ENCODE results near the gene HYI. TPM values are rescaled to one million over a fixed set of nuclear protein-coding genes. Genes with fewer than 3 reads are reported as not detected.
A peak's percentile ranks its signal among the peaks of the same experiment; 100 is the strongest.

Gene HYI
- polyA plus RNA-seq, 12 donors: 14.5 to 36.8 (median 20.7) TPM; not detected in 1

DNA sequence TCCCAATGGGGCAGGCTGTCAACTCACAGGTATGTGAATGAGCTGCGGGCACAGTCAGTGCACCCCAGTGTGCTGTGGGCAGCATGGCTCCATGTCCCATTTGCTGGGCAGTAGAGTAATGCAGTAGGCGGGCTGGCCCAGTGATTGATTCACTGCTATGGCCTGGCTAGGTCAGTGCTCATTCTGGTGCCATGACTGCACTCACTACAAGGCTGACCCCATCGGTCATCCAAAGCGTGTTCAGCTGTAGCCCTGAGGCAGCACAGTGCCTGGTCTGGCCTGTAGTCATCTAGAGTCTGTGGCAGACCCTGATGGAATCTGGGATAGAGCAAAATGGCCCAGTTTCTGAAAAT lies 7.4 kb downstream of the HYI start:
- DNase-seq: no peak

DNA sequence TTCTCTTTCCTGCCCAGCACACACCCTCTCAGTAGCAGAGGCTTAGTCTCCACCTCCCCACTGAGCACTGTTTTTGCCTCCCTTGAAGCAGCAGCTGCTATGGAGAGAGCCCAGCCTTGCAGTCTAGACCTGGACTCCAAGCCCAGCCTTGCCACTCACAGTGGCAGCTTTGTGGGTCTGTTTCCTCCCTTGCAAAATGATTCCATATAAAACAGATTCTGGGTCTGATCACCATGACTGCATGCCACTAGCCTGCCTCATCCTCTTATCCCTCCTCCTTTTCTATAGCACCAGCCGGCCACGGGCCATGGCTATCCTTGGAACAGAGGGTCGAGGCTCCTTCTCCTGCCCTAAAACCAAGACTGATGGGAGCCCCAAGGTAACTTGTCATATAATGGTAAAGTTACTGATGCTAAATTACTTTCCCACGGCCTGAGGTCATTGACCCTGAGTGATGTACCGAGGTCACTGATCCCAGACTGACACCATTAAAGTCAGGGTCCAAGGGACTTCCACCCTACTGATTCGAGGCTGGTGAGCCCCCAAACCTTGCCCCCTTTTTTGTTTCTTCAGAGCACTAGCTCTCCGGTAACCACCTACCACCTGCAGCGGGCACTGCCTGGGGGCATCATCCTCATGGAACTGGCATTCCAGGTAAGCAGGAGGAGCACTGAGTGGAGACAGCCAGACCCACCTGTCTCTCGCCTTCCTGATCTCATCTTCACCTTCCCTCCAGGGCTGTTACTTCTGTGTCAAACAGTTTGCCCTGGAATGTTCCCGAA lies 7.9 kb downstream of the HYI start:
- no peak for DNase-seq

DNA sequence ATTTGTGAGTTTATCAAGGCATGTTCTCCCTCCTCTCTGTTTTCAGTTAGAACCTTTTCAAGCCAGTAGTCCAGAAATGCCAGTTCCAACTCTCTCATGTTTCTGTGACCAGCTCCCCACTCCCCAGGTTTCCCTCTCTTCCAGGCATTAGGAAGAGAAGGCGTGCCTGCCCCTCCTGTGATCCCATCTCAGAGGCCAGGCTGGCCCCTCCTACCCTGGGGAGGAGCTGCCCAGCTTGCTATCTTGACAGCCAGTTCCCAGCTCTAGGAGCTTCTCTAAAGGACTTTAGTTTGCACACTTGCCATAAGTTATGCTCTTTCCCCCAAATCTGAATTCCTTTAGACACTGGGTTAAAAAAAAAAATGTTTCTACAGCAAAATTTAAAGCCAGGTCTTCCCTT lies 8.9 kb downstream of the HYI start:
- no peak for DNase-seq

DNA sequence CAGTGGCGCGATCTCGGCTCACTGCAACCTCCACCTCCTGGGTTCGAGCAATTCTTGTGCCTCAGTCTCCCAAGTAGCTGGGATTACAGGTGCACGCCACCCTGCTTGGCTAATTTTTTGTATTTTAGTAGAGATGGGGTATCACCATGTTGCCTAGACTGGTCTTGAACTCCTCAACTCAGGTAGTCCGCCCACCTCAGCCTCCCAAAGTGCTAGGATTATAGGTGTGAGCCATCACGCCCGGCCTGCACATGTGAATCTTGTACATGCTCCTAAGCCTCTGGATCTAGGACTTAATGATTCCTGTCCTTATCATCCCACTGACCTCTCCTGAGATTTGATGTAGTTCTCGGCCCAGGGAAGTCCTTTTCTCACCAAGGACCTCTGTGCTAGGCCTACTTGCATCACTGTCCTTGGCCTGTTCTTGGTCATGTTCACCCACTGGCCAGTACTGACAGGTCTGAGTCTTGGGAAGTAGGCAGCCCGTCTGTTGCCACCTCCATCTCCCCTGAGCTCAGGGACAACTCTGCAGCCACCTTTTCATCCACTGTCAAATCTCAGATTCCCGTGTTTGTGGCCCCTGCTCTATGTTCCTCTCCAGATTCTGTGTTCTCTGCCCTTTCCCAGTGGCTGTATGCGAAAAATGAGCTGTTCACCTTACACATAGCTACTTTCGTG lies 9.4 kb downstream of the HYI start:
- DNase-seq: no peak

DNA sequence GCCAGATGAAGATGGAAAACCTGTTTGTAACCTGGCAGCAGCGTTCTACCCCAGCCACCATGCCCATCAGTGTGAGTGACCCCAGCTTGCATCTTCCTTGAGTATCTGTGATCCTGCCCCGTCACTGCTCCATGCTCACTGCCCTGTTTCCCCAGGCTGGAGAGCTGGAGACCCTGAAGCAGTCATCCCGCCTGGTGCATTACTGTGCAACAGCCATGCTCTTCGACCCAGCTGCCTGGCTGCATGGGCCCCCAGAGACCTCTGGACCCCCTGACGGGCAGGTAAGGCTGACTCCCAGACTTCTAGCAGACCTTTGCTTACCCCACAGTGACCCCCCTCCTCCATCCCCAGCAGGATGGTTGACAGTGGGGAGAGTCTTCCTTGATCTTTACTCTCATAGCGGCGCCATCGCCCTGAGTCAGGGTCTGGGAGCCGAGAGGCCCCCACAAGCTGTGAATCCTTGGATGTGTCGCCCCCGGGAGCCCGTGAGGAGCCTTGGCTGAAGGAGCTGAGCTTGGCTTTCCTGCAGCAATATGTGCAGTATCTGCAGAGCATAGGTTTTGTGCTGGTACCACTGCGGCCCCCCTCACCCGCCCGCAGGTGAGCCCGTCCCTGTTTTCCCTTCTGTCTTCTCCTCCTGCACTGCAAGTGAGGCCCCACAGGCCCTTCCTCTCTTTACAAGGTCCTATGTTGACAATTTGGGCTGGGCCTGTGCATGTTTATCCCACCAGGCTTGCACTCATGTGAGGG lies 10.4 kb downstream of the HYI start:
- no peak for DNase-seq

DNA sequence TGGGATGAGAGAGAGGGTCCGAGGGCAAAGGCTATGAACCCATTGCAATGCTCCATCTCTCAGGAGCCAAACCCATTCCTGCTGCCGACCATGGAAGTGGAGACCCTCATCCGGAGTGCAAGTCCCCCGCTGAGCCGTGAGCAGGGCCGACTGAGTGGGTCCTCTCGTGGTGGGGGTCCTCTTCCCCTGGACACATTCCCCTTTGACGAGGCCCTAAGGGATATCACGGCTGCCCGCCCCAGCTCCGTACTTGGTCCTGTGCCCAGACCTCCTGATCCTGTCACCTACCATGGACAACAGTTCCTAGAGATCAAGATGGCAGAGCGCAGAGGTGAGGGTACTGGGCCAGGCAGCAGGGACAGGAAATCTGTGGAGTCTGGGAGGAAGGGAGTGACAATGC lies 11.0 kb downstream of the HYI start:
- no peak for DNase-seq

DNA sequence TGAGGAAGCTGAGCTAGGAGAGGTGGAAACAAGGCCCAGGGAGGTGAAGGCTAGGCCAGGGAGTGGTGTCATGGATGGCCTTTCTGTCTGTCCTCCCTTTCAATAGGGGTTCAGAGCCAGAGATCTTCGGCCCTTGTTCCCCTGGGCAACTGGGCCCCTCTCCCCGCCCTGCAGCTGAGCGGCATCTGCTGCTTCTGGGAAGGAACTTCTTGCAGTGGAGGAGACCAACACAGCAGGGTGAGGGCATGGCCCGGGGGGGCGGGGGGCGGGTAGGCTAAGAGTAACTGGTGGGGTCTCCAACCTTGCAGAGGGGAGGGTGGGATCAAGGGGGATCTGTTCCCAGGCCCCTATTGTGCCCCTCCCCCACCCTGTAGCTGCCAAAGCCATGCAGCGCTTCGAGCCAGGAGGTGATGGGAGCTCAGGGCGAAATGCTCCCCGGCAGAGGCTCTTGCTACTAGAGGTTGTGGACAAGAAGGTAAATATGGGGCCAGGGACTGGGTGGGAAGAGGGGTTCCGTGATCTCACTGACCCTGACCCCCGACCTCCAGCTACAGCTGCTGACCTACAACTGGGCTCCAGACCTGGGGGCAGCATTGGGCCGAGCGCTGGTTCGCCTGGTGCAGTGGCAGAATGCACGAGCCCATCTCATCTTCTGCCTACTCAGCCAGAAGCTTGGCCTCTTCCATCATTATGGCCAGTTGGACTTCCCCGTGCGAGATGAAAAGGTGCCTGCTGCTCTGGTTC lies 11.7 kb downstream of the HYI start:
- DNase-seq: no peak

DNA sequence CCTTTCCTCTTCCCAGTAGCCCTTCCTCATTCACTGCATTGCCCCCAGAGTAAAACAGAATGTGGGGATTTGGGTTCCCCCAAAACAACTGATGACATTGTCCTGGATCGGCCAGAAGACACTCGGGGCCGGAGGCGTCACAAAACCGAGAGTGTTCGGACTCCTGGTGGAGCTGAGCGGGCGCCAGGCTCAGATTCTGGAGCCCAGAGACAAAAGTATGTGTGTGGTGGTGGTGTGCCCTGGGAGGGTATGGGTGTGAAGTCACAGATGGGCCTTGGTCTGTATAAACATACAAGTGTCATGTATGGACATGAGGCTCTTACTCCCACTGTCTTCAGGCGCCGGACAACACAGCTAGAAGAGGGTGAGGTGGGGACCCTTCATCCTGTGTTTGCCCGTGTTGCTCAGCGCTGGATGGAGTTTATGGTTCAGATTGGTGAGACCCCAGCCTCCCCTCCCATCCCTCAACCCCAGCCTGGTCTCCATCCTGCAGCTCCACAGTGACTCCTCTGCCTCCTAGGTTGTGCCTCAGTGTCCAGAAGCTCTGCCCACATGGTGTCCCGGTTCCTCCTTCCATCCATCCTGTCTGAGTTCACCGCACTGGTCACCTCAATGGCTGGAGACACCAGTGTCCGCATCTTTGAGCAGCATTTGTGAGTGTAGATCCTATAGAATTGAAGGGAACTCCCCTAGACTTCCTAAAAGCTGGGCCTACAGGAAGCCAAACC lies 12.4 kb downstream of the HYI start:
- no peak for DNase-seq

DNA sequence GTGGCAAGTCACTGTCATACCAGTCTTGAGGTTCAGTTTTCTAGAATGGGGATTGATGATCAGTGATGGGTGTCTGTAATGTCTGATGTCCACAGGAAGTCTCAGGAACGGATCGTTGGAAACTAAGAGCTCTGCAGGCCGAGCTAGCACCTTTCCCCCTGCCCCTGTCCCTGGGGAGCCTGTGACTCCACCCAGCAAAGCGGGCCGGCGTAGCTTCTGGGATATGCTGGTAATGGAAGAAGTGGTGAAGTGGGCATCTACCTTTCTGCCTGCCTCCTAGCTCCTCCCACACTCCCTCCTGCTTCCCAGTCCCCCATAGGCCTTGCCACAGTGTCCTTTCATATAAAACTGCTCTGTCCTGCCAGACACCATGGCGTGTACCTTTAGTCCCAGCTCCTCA lies 13.4 kb downstream of the HYI start:
- DNase-seq: no peak

DNA sequence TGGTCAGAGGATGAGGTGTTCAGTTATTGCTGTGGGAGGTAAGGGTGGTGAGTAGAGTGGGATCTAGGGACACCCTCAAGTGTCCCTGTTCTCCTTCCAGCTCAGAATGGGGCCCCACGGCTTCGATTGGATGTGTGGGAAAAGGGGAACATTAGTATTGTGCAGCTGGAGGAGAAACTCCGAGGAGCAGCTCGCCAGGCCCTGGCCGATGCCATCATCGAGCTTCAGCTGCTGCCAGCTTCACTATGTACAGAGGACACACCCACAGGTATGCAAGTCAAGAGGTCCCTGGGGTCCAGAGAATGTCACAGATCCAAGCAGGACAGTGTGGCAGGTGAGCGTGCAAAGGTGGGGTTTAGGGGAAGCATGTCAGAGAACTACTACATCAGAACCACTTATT lies 13.9 kb downstream of the HYI start:
- no peak for DNase-seq

DNA sequence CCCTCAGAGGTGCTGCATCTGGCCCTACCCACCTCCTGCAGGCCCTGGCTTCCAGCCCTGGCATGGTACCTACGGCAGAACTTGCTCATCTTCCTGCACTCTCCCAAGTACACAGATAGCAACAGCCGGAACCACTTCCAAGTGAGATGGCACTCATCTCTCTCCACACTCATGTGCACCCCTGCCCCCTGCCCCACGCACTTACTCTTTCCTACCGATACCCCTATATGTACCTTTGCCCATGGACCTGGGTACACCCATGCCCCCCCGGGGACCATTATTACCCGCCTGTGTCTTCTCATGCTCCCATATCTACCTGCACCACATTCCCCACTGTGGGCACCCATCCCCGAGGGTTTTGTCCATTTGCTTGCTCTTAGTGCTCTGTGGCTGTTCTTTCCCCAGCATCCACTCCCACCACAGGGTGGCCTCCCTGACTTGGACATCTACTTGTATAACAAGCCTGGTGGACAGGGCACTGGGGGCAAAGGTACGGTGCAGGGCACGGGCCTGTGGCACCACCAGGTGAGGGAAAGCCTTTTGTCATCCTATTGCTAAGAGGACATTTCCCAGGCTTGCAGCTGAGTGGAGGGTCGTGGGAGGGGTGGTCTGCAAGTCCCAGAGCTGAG lies 14.7 kb downstream of the HYI start:
- no peak for DNase-seq

DNA sequence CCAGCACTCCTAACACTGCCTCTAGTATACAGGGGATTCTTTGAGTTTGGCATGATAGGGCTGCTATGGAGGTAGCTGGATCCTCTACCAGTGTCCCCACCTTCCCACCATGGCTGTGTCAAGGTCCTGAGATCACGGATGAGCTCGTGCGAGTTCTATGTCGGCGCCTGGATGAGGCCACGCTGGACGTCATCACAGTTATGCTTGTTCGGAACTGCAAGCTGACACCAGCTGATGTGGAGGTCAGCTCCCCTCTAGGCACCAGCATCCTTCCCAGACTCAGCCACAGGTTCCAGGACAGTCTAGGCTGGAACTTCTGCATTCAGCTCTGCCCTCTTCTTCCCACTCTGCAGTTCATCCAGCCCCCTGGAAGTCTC lies 15.2 kb downstream of the HYI start:
- DNase-seq: no peak

DNA sequence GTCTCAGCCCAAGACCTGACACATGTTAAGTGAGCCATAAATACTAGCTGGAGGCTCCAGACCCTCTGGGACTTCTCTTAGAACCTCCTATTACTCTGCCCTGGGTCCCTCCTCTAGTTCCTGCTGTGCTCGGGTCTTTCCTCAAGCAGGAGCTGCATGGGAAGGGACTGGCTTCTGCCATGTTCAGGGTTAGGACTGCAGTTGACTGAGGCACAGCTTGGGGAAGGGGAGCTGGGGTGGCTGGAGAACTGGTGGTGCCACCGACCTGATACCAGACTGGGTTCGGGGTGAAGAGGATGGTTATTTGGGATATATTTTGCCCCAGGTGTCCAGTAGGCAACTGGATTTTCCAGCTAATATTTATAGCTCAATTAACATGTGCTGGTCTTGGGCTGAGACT lies 15.7 kb downstream of the HYI start:
- DNase-seq: no peak

DNA sequence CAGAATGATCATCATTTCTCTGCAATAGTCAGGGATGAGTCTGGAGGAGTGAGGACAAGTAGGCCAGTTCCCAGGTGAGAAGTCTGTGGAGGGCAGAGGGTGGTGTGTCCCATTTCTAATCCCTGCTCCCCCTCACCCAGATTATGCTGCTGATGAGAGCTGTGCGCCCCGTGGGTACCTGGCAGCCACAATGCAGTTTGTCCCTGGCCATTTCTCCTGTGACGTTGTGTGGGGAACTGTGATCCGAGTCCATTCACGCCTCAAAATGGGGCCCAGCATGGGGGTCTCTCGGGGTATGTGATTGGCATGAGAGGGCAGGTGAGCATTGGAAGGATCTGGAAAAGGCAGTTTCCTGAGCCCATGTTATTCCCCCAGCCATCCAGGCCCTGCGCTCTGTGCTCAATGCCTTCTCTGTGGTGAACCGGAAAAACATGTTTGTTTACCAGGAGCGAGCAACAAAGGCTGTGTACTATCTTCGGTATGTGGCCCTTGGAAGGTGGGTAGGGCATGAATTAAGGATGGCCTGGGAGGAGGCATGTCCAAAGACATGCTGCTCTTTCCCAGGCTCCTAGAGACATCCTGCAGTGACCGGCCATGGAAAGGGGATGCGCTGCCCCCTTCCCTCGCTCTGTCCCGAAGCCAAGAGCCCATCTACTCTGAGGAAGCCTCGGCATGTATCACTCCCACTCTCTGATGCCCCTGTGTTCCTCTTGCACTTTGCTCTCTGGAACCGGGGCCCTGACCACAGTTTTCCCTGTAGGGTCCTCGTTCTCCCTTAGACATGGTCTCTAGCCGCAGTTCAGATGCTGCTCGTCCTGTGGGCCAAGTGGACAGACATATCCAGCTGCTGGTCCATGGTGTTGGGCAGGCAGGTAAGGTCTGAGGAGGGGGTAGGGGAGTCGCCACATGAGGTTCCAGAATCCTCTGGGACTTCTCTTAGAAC lies 16.4 kb downstream of the HYI start:
- DNase-seq: no peak

DNA sequence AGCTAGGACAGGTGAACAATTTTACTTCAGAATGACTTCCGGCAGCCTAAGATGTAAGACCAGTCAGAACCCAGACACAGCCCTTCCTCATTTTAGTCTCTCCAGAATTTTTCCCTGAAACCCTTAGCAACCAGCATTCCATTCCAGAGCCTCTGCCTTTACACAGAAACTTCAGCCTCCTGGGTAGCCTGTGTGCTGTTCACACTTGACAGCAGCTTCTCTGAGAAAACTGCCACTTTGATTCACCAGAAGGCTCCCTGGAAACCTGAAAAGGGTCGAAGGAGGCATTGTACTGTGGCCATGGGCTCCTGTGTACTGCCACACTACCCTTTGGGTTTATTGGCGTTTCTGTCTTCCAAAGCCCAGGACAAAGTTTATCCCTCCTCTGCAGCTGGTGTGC lies 17.4 kb downstream of the HYI start:
- no peak for DNase-seq

DNA sequence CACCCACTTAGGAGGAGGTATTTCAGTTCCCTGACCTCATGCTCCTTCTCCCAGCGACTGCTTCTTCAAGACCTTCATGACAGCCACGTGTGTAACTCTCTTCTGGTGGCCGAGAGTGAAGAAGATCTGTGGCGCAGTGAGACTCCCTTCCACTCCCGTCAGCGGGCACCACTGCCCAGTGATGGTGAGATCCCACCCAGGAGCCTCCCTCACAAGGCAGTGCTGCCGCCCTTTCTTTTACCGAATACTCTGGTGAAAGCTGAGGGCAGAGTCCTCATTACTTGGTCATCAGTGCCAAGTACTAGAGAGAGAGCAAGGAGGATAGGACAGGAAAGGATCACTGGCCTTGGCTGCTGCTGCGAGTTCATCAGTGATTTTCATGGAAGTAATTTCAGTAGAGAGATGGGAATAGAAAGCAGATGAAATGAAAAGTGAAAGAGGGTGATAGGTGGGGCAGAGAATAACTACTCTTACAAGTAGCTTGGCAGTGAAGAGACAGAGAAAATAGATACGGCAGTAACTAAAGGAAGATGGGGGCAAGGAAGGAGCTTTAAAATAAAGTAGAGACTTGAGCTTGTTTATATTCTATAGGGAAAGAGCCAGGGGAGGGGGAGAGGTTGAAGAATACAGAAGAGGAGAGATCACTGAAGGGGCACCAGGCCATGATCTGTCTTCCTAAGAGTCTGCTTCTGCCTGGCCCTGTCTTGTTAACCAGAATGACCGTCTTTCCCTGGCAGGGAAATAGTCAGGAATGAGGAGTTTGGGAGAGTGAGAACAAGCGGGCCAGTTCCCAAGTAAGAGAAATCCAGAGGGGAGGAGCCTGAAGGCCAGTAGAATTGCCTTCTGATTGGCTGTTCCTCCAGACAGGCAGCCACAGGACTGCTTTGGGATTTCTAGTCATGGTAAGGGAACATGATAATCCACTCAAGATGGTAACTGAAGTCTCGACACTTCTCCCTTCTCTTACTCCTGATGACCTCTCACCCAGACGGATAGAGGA lies 18.3 kb downstream of the HYI start:
- DNase-seq: peak; percentile 70

DNA sequence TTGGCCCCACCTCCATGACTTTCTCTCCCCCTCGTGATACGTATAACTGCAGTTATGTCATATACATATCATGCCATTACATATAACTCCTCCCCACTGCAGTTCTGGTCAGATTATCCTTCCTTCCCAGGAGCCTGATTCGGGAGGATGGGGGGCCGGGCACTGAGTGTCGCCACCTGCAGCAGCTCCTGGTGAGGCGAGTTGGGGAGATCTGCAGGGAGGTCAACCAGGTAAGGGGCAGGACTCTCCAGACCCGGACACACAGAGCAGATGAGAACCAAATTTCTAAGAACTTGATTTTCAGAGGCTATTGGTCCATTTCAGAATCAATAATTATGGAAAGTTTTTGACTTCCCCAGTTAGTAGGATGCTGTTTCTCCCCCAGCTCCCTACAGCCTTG lies 19.5 kb downstream of the HYI start:
- DNase-seq: no peak

DNA sequence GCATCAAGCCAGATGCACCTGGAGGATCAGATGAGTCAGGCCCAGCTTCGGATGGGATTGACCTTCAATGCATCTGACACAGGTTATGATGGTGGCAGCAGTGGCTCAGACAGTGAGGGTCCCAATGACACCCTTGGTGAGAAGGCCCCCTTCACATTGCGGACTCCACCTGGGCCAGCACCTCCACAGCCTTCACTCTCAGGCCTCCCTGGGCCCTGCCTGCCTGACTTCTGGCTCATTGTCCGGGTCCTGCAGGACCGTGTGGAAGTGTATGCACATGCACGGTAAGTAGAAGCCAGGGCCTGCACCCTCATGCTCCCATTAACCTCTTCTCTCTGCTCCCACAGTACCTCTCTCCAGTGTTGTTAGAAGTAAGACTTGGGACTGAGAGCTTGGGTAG lies 20.8 kb downstream of the HYI start:
- no peak for DNase-seq
